ENCODE data around the gene ZNF221. TPM values are rescaled to one million over a fixed set of nuclear protein-coding genes. Genes with fewer than 3 reads are reported as not detected.
A peak's percentile ranks its signal among the peaks of the same experiment; 100 is the strongest.

Gene ZNF221
- total and polyA plus RNA-seq, 4 donors, result 0.30 to 3.5 (median 1.7) TPM

GRCh38 chr19:43976732-43977131 is 25.7 kb downstream of the ZNF221 start:
- DNase-seq (ENCODE audit: low spot score), result no peak
- H3K4me3 ChIP-seq (ENCODE audit: low read depth in 1 of 3, low read length in 3 of 3), result peak overlapping the region in 1 of 3 donors; percentile 25
- H3K9ac ChIP-seq (ENCODE audit: low read depth in 1 of 2, low read length in 2 of 2), result no peak overlapping the region
- H3K9me3 ChIP-seq (ENCODE audit: control insufficient read depth in 4 of 4, low read length in 3 of 4), result peaks cover 15 to 65% (median 46%) of the 10 kb centered on the region in 4 donors
- no peak overlapping the region for H3K27ac ChIP-seq (ENCODE audit: low read depth in 1 of 2, low read length in 2 of 2)
- TF ChIP-seq YY1 (IDR thresholded peaks at IDR 0.05) (no peak), CTCF (IDR thresholded peaks at IDR 0.05; ENCODE audit: low read depth, low read length, missing input control) (no peak), RAD21 (IDR thresholded peaks at IDR 0.05) (no peak), TAF1 (conservative IDR thresholded peaks at IDR 0.05) (no peak), GABPA (IDR thresholded peaks at IDR 0.05 in 1 of 2, conservative IDR thresholded peaks at IDR 0.05 in 1 of 2) (no peak), RXRA (IDR thresholded peaks at IDR 0.05) (no peak), HNF4A (conservative IDR thresholded peaks at IDR 0.05) (no peak), HNF4G (IDR thresholded peaks at IDR 0.05) (no peak), ATF3 (IDR thresholded peaks at IDR 0.05) (no peak)
- TF ChIP-seq, protein P1, sequence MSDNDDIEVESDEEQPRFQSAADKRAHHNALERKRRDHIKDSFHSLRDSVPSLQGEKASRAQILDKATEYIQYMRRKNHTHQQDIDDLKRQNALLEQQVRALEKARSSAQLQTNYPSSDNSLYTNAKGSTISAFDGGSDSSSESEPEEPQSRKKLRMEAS (IDR thresholded peaks at IDR 0.05), result no peak
- TF ChIP-seq, protein P2, sequence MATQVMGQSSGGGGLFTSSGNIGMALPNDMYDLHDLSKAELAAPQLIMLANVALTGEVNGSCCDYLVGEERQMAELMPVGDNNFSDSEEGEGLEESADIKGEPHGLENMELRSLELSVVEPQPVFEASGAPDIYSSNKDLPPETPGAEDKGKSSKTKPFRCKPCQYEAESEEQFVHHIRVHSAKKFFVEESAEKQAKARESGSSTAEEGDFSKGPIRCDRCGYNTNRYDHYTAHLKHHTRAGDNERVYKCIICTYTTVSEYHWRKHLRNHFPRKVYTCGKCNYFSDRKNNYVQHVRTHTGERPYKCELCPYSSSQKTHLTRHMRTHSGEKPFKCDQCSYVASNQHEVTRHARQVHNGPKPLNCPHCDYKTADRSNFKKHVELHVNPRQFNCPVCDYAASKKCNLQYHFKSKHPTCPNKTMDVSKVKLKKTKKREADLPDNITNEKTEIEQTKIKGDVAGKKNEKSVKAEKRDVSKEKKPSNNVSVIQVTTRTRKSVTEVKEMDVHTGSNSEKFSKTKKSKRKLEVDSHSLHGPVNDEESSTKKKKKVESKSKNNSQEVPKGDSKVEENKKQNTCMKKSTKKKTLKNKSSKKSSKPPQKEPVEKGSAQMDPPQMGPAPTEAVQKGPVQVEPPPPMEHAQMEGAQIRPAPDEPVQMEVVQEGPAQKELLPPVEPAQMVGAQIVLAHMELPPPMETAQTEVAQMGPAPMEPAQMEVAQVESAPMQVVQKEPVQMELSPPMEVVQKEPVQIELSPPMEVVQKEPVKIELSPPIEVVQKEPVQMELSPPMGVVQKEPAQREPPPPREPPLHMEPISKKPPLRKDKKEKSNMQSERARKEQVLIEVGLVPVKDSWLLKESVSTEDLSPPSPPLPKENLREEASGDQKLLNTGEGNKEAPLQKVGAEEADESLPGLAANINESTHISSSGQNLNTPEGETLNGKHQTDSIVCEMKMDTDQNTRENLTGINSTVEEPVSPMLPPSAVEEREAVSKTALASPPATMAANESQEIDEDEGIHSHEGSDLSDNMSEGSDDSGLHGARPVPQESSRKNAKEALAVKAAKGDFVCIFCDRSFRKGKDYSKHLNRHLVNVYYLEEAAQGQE (IDR thresholded peaks at IDR 0.05), result no peak
- H3K36me3 ChIP-seq (ENCODE audit: control insufficient read depth in 4 of 4, insufficient read depth in 3 of 4, low read depth in 1 of 4, low read length in 3 of 4), result no peaks in the 10 kb centered on the region
- 90% methylated on average over 1 of the region's 1 CpG for WGBS
- H3K27me3 ChIP-seq (ENCODE audit: control insufficient read depth in 4 of 4, insufficient read depth in 4 of 4, low read length in 3 of 4), result no peaks in the 10 kb centered on the region
- no peaks in the 10 kb centered on the region for H3K4me1 ChIP-seq (ENCODE audit: control insufficient read depth in 4 of 4, insufficient read depth in 4 of 4, low read length in 3 of 4)

- Histone ChIP-seq H3K4me1 (ENCODE audit: control insufficient read depth in 4 of 4, insufficient read depth in 4 of 4, low read length in 3 of 4) (peaks cover 0 to 8% (median 0%) of the 10 kb centered on the region in 4 donors), H3K4me3 (ENCODE audit: low read depth in 1 of 3, low read length in 3 of 3) (peak overlapping the region; percentile 68 to 88 (median 84)), H3K27ac (ENCODE audit: low read depth in 1 of 2, low read length in 2 of 2) (no peak overlapping the region), H3K9ac (ENCODE audit: low read depth in 1 of 2, low read length in 2 of 2) (no peak overlapping the region), H3K27me3 (ENCODE audit: control insufficient read depth in 4 of 4, insufficient read depth in 4 of 4, low read length in 3 of 4) (no peaks in the 10 kb centered on the region), H3K36me3 (ENCODE audit: control insufficient read depth in 4 of 4, insufficient read depth in 3 of 4, low read depth in 1 of 4, low read length in 3 of 4) (peaks cover 0 to 15% (median 6%) of the 10 kb centered on the region in 4 donors), H3K9me3 (ENCODE audit: control insufficient read depth in 4 of 4, low read length in 3 of 4) (peaks cover 4 to 27% (median 19%) of the 10 kb centered on the region in 4 donors)
- DNase-seq (ENCODE audit: low spot score), result no peak
- TF ChIP-seq YY1 (IDR thresholded peaks at IDR 0.05) (no peak), HNF4G (IDR thresholded peaks at IDR 0.05) (no peak)
- 69% methylated on average over 2 of the region's 2 CpGs for WGBS
These were observed 32.5 kb downstream of the ZNF221 start for GRCh38 chr19:43983544-43983911.

Measured in liver (tissue), 9 donors.